PFSK-1 (cell line): ENCODE results near the gene CLCN2.

Experiments used
- FOXP2 ChIP-seq: optimal IDR thresholded peaks from 2 replicates; pipeline ENCODE3; 2011; ENCODE audit warnings: borderline replicate concordance, control low read depth, inconsistent platforms; ENCODE audit not compliant: insufficient read depth; ENCODE audit errors: extremely low read length, extremely low read depth
- POLR2AphosphoS5 ChIP-seq: IDR thresholded peaks from 2 replicates; pipeline ENCODE4 v1.6.1; 2012; ENCODE audit warnings: low read depth, mild to moderate bottlenecking, control low read depth, low read length, moderate library complexity
- REST ChIP-seq, 2 experiments: IDR thresholded peaks; 2 replicates each; pipeline versions ENCODE4 v1.6.1 to v1.8.0; 2011 to 2012; ENCODE audit warnings: low read depth in 2 of 2, low read length in 2 of 2, control low read depth in 1 of 2, inconsistent platforms in 1 of 2, mild to moderate bottlenecking in 1 of 2, moderate library complexity in 1 of 2; ENCODE audit not compliant: insufficient read depth in 1 of 2
- SIN3A ChIP-seq: IDR thresholded peaks from 2 replicates; pipeline ENCODE4 v1.6.1; 2012; ENCODE audit warnings: mild to moderate bottlenecking, low read length, moderate library complexity, borderline replicate concordance; ENCODE audit not compliant: insufficient read depth
- TAF1 ChIP-seq: IDR thresholded peaks from 2 replicates; pipeline ENCODE4 v1.6.1; 2012; ENCODE audit warnings: low read length, control low read depth, borderline replicate concordance; ENCODE audit not compliant: insufficient read depth

The CLCN2 gene

GRCh38 chr3:184354121-184354728, 7.2 kb downstream of the CLCN2 start:
- TF ChIP-seq POLR2AphosphoS5 (no peak), TAF1 (no peak), FOXP2 (no peak), REST (IDR thresholded peaks at IDR 0.05; ENCODE audit: insufficient read depth in 1 of 2, low read depth in 2 of 2, low read length in 2 of 2) (no peak), SIN3A (no peak)

- no peak for TF ChIP-seq TAF1
- no peak for TF ChIP-seq SIN3A
- no peak for TF ChIP-seq REST (IDR thresholded peaks at IDR 0.05; ENCODE audit: insufficient read depth in 1 of 2, low read depth in 2 of 2, low read length in 2 of 2)
- no peak for TF ChIP-seq POLR2AphosphoS5
- no peak for TF ChIP-seq FOXP2
These were observed 7.9 kb downstream of the CLCN2 start for GRCh38 chr3:184353546-184353941.

- TF ChIP-seq POLR2AphosphoS5 (no peak), REST (IDR thresholded peaks at IDR 0.05; ENCODE audit: insufficient read depth in 1 of 2, low read depth in 2 of 2, low read length in 2 of 2) (no peak), FOXP2 (no peak), SIN3A (no peak), TAF1 (no peak)
These were observed 8.4 kb downstream of the CLCN2 start for GRCh38 chr3:184352897-184353545.

- TF ChIP-seq REST (IDR thresholded peaks at IDR 0.05; ENCODE audit: insufficient read depth in 1 of 2, low read depth in 2 of 2, low read length in 2 of 2) = no peak
- TF ChIP-seq POLR2AphosphoS5 = no peak
- no peak for TF ChIP-seq FOXP2
- TF ChIP-seq TAF1 = no peak
- TF ChIP-seq SIN3A = no peak
These were observed 9.1 kb downstream of the CLCN2 start for GRCh38 chr3:184352149-184352785.
